ENCODE measurements around the gene RPS18. TPM values are rescaled to one million over a fixed set of nuclear protein-coding genes. Genes with fewer than 3 reads are reported as not detected.
A peak's percentile ranks its signal among the peaks of the same experiment; 100 is the strongest.

RPS18 gene
- total and polyA plus RNA-seq, 2 of the 13 experiments (the other 11 are each of a cell fraction or from before 2014, with no cell fraction given), result 3,896 to 5,806 TPM

- no peak for TF ChIP-seq CHD4 (IDR thresholded peaks at IDR 0.05; ENCODE audit: borderline replicate concordance, low read length)
- no peak for TF ChIP-seq IRF9 (CRISPR knock-in tag; IDR thresholded peaks at IDR 0.05; ENCODE audit: borderline replicate concordance)
- no peak for TF ChIP-seq ZNF607 (CRISPR knock-in tag; IDR thresholded peaks at IDR 0.05; ENCODE audit: borderline replicate concordance)
- TF ChIP-seq UBTF (CRISPR knock-in tag; IDR thresholded peaks at IDR 0.05), result no peak
- TF ChIP-seq ZBTB34 (CRISPR knock-in tag; IDR thresholded peaks at IDR 0.05), result 0 out of 2 replicates have a peak, but pooled peaks have one; percentile 11
- TF ChIP-seq BCLAF1 (IDR thresholded peaks at IDR 0.05), result no peak
- TF ChIP-seq FLYWCH1 (CRISPR knock-in tag; IDR thresholded peaks at IDR 0.05), result no peak
- no peak for TF ChIP-seq THAP11 (CRISPR knock-in tag; IDR thresholded peaks at IDR 0.05)
- TF ChIP-seq ZBTB20 (CRISPR knock-in tag; IDR thresholded peaks at IDR 0.05; ENCODE audit: borderline replicate concordance, low read depth), result no peak
- no peak for TF ChIP-seq ZNF839 (CRISPR knock-in tag; IDR thresholded peaks at IDR 0.05; ENCODE audit: borderline replicate concordance)
- no peak for TF ChIP-seq SYNCRIP (IDR thresholded peaks at IDR 0.05; ENCODE audit: insufficient read depth, low read depth, low read length)
- no peak; the same call in 1 of the 2 replicates for TF ChIP-seq TEF (CRISPR knock-in tag; IDR thresholded peaks at IDR 0.05)
- no peak for TF ChIP-seq CREB1 (IDR thresholded peaks at IDR 0.05)
- TF ChIP-seq CREB1 (CRISPR knock-in tag; IDR thresholded peaks at IDR 0.05), result no peak
- TF ChIP-seq SNAPC4 (CRISPR knock-in tag; IDR thresholded peaks at IDR 0.05), result no peak
Observed at GRCh38 chr6:33298773-33299236, 26.9 kb downstream of the RPS18 start, which contains the start of gene RGL2 (continued).

All from HepG2 (cell line).